HCT116 (cell line): Measurements from ENCODE around the gene CLTA. TPM values are rescaled to one million over a fixed set of nuclear protein-coding genes. Genes with fewer than 3 reads are reported as not detected.
"Not testable (repeated sequence)": the region's sequence is repeated elsewhere in the genome, so short reads cannot be mapped to it uniquely, and the experiment has no call there.

Experiments
- ATAC-seq: fragments of 200-7000 bp; cut with Tn5 transposase; 2 replicates; pipeline ENCODE4 v1.9.1; 2020; ENCODE audit warnings: mild to moderate bottlenecking, moderate library complexity
- BruUV-seq: library from RNA; stranded (reverse); fragments of 400-500 nt; replicated peaks from 2 replicates; lab custom pipeline; 2021; lab: Mats Ljungman, UMichigan
- CTCF ChIA-PET: fragments of 300-600 bp; sonication (Branson Sonifier 250); formaldehyde crosslinking; loops from one replicate; lab custom pipeline; 2021; ENCODE audit warnings: antibody characterized with exemption; lab: Charles Lee
- POLR2A ChIA-PET: fragments of 300-600, 350-600 bp; sonication (Branson Sonifier 250); formaldehyde crosslinking; loops from one replicate; lab custom pipeline; 2021; ENCODE audit warnings: antibody characterized with exemption; lab: Charles Lee
- RAD21 ChIA-PET, 2 experiments: fragments of 300-600 bp; sonication (Branson Sonifier 250); formaldehyde crosslinking; loops; one replicate each; lab custom pipeline; 2023; ENCODE audit warnings: low total read pairs in 2 of 2; ENCODE audit not compliant: uncharacterized antibody in 2 of 2, unreplicated experiment in 2 of 2, low non-redundant PET in 1 of 2; lab: Charles Lee
- DNase-seq: peaks from one replicate; pipeline ENCODE4 v3.0.0-alpha.2; 2010; ENCODE audit warnings: low read depth, low spot score
- H2AFZ ChIP-seq: fragments of 200-600 bp; shearing (Covaris generic), sonication (generic); 2 replicates; pipeline ENCODE4 v1.6.1; 2017; ENCODE audit warnings: low read depth, mixed run types, mixed read lengths, antibody characterized with exemption, low read length; ENCODE audit not compliant: poor library complexity, severe bottlenecking
- H3K27ac ChIP-seq: 2 replicates; pipeline ENCODE4 v1.5.1; 2012; ENCODE audit warnings: low read depth, low read length
- H3K27me3 ChIP-seq: fragments of 200-600 bp; sonication (generic); 2 replicates; pipeline ENCODE4 v1.6.1; 2016; ENCODE audit warnings: mixed run types, low read length, mixed read lengths; ENCODE audit not compliant: insufficient read depth
- H3K36me3 ChIP-seq, 2 experiments: fragments of 200-500 bp in 1 of 2; fragments of 200-600 bp in 1 of 2; sonication (Bioruptor generic) in 1 of 2; sonication (generic) in 1 of 2; 2 replicates each; pipeline versions ENCODE4 v1.5.1 to v1.6.1; 2014 to 2016; ENCODE audit warnings: low read length in 2 of 2, inconsistent platforms in 1 of 2, mixed read lengths in 1 of 2, mixed run types in 1 of 2; ENCODE audit not compliant: insufficient read depth in 2 of 2, control insufficient read depth in 1 of 2
- H3K4me1 ChIP-seq, 2 experiments: fragments of 200-600 bp in 1 of 2; sonication (generic) in 1 of 2; 2 replicates each; pipeline versions ENCODE4 v1.5.1 to v1.6.1; 2012 to 2017; ENCODE audit warnings: low read length in 2 of 2, inconsistent platforms in 1 of 2, mild to moderate bottlenecking in 1 of 2, mixed read lengths in 1 of 2, mixed run types in 1 of 2, moderate library complexity in 1 of 2; ENCODE audit not compliant: insufficient read depth in 2 of 2, control insufficient read depth in 1 of 2
- H3K4me2 ChIP-seq: fragments of 200-600 bp; sonication (generic); 2 replicates; pipeline ENCODE4 v1.6.1; 2017; ENCODE audit warnings: mixed run types, low read length, mixed read lengths
- H3K4me3 ChIP-seq, 2 experiments: fragments of 200-600 bp in 1 of 2; sonication (generic) in 1 of 2; replicated peaks in 1 of 2; 2 replicates each; pipeline ENCODE4 v1.5.1; 2011 to 2016; ENCODE audit warnings: low read length in 2 of 2, control low read depth in 1 of 2, low read depth in 1 of 2, mild to moderate bottlenecking in 1 of 2, mixed read lengths in 1 of 2, mixed run types in 1 of 2
- H3K79me2 ChIP-seq: fragments of 200-600 bp; sonication (generic); 2 replicates; pipeline ENCODE4 v1.6.1; 2017; ENCODE audit warnings: mild to moderate bottlenecking, mixed run types, low read length, moderate library complexity, mixed read lengths; ENCODE audit not compliant: insufficient read depth
- H3K9ac ChIP-seq: fragments of 200-600 bp; sonication (generic); 2 replicates; pipeline ENCODE4 v1.6.1; 2016; ENCODE audit warnings: low read length, mixed read lengths
- H3K9me2 ChIP-seq: fragments of 200-600 bp; sonication (generic), shearing (Covaris generic); 2 replicates; pipeline ENCODE4 v1.6.1; 2017; ENCODE audit warnings: mixed run types, mild to moderate bottlenecking, moderate library complexity; ENCODE audit not compliant: insufficient read depth
- H3K9me3 ChIP-seq, 2 experiments: fragments of 200-500 bp in 1 of 2; fragments of 200-600 bp in 1 of 2; sonication (Bioruptor generic) in 1 of 2; sonication (generic) in 1 of 2; 2 replicates each; pipeline ENCODE4 v1.6.1; 2014 to 2017; ENCODE audit warnings: low read length in 2 of 2, mixed read lengths in 2 of 2, inconsistent platforms in 1 of 2, low read depth in 1 of 2, mild to moderate bottlenecking in 1 of 2, mixed run types in 1 of 2, moderate library complexity in 1 of 2; ENCODE audit not compliant: control insufficient read depth in 1 of 2, insufficient read depth in 1 of 2
- H4K20me1 ChIP-seq: fragments of 200-600 bp; sonication (generic), shearing (Covaris generic); 2 replicates; pipeline ENCODE4 v1.6.1; 2017; ENCODE audit warnings: mixed run types, mild to moderate bottlenecking, moderate library complexity; ENCODE audit not compliant: insufficient read depth
- CTCF ChIP-seq, 3 experiments: fragments of 200-600 bp in 1 of 3; sonication (generic) in 1 of 3; IDR thresholded peaks in 2 of 3; conservative IDR thresholded peaks in 1 of 3; 2 replicates each; pipeline ENCODE4 v1.5.1; 2012 to 2017; ENCODE audit warnings: low read depth in 2 of 3, low read length in 2 of 3, antibody characterized with exemption in 1 of 3, borderline replicate concordance in 1 of 3, control low read depth in 1 of 3, mild to moderate bottlenecking in 1 of 3, mixed read lengths in 1 of 3, mixed run types in 1 of 3, moderate library complexity in 1 of 3; ENCODE audit not compliant: insufficient read depth in 1 of 3
- EGR1 ChIP-seq: IDR thresholded peaks from 2 replicates; pipeline ENCODE4 v1.6.1; 2012; ENCODE audit warnings: low read depth
- EZH2phosphoT487 ChIP-seq: fragments of 200-600 bp; IDR thresholded peaks from 2 replicates; pipeline ENCODE4 v1.6.1; 2018; ENCODE audit warnings: antibody characterized with exemption, borderline replicate concordance
- RAD21 ChIP-seq: IDR thresholded peaks from 2 replicates; pipeline ENCODE4 v1.6.1; 2012; ENCODE audit warnings: low read depth, mild to moderate bottlenecking
- REST ChIP-seq: IDR thresholded peaks from 2 replicates; pipeline ENCODE4 v1.6.1; 2012; ENCODE audit warnings: low read depth
- SIN3A ChIP-seq: IDR thresholded peaks from 2 replicates; pipeline ENCODE4 v1.6.1; 2012; ENCODE audit warnings: low read depth
- intact Hi-C: fragments of 100-400 bp; cut with micrococcal nuclease; formaldehyde crosslinking; loops from 2 replicates; pipeline ENCODE4 v1.10.0; 2022
- total RNA-seq: library from RNA; stranded (reverse); gene quantifications from one replicate; pipeline ENCODE4 v1.2.1, GENCODE V29; 2021; ENCODE audit not compliant: unreplicated experiment

CLTA gene
- total RNA-seq, 1 experiment from 2014 or later = 152 TPM

- H3K4me1 ChIP-seq, H3K36me3 ChIP-seq, H4K20me1 ChIP-seq, H3K4me2 ChIP-seq, H3K9ac ChIP-seq, POLR2A ChIA-PET, H3K9me3 ChIP-seq, H3K4me3 ChIP-seq, H3K27ac ChIP-seq: not testable (repeated sequence)
- peak; percentile 3 for DNase-seq
- TF ChIP-seq CTCF (IDR thresholded peaks at IDR 0.05 in 2 of 3, conservative IDR thresholded peaks at IDR 0.05 in 1 of 3; ENCODE audit: borderline replicate concordance in 1 of 3, insufficient read depth in 1 of 3, low read depth in 2 of 3, low read length in 2 of 3) = peak; percentile 20 to 46 (median 31); a peak in 4 of 6 replicates
- peak; percentile 53 for TF ChIP-seq RAD21
- TF ChIP-seq, all 23 proteins: peak for 2; not testable (repeated sequence) for 21
- not testable (repeated sequence) for H3K9me2 ChIP-seq, H3K27me3 ChIP-seq, BruUV-seq, H3K79me2 ChIP-seq, H2AFZ ChIP-seq
- ChIA-PET CTCF (interaction anchor here (1.4 to 2.0 kb wide), 2 partner anchors 81 kb away, joined by 3 to 11 read pairs; no protein-coding TSS in a partner anchor), RAD21 (interaction anchor here in 1 of 2 experiments (1.0 kb wide), 1 partner anchor 81 kb away, joined by 3 read pairs; no protein-coding TSS in a partner anchor)
- intact Hi-C loops = loop anchor here (2.0 kb wide), 1 partner anchor 81 kb away; no protein-coding TSS in a partner anchor
- ATAC-seq = peak; percentile 69
Observed at GRCh38 chr9:36248061-36248460, 57.3 kb downstream of the CLTA start.

- RAD21 ChIA-PET = interaction anchor here in 1 of 2 experiments (1.0 kb wide), 1 partner anchor 79 kb away, joined by 3 read pairs; no protein-coding TSS in a partner anchor
- H3K27ac ChIP-seq = no peak overlapping the region
- ATAC-seq (no peak), DNase-seq (no peak)
- H3K9me3 ChIP-seq = no peaks in the 10 kb centered on the region
- no peak overlapping the region for H3K9ac ChIP-seq
- no peaks in the 10 kb centered on the region for H3K27me3 ChIP-seq
- no peak for TF ChIP-seq CTCF (IDR thresholded peaks at IDR 0.05 in 2 of 3, conservative IDR thresholded peaks at IDR 0.05 in 1 of 3; ENCODE audit: borderline replicate concordance in 1 of 3, insufficient read depth in 1 of 3, low read depth in 2 of 3, low read length in 2 of 3)
- TF ChIP-seq SIN3A = no peak
- TF ChIP-seq EZH2phosphoT487 = no peak
- no peak for TF ChIP-seq REST
- TF ChIP-seq EGR1 = no peak
- H3K79me2 ChIP-seq = no peaks in the 10 kb centered on the region; the same call in 1 of the 2 replicates
- no TSS peak for BruUV-seq
- CTCF ChIA-PET = interaction anchor here (0.9 to 2.0 kb wide), 2 partner anchors 9 to 79 kb away, joined by 3 to 11 read pairs; partner anchors contain the start of gene GNE
- no peak overlapping the region for H3K4me3 ChIP-seq
- no peaks in the 10 kb centered on the region for H4K20me1 ChIP-seq
- H3K9me2 ChIP-seq = no peaks in the 10 kb centered on the region
- POLR2A ChIA-PET = no interaction called here
- H3K4me1 ChIP-seq = no peaks in the 10 kb centered on the region
- H2AFZ ChIP-seq = no peak overlapping the region
- peaks cover 0 to 3% of the 10 kb centered on the region in 2 experiments; a peak in 2 of 4 replicates for H3K36me3 ChIP-seq
- intact Hi-C loops = loop anchor here (2.0 kb wide), 1 partner anchor 80 kb away; no protein-coding TSS in a partner anchor
- H3K4me2 ChIP-seq = no peak overlapping the region
Observed at GRCh38 chr9:36249189-36249588, 58.5 kb downstream of the CLTA start.
